ENCODE data around the gene MTHFD1L.

MTHFD1L gene

GRCh38 chr6:151012321-151013294 is 147.1 kb downstream of the MTHFD1L start:
- DNase-seq, result no peak

GRCh38 chr6:151014404-151015100 is 149.1 kb downstream of the MTHFD1L start:
- peak in 45 of 56 donors; percentile 5 to 79 (median 29) for DNase-seq

- DNase-seq, result no peak
Measured at GRCh38 chr6:151015101-151015700, 149.7 kb downstream of the MTHFD1L start.

GRCh38 chr6:151016107-151016506 is 150.6 kb downstream of the MTHFD1L start:
- no peak for DNase-seq

GRCh38 chr6:151018046-151018445 is 152.5 kb downstream of the MTHFD1L start:
- DNase-seq, result no peak

- peak in 10 of 56 donors; percentile 2 to 44 (median 10) for DNase-seq
Measured at GRCh38 chr6:151018911-151019782, 153.6 kb downstream of the MTHFD1L start.

GRCh38 chr6:151021896-151022295 is 156.4 kb downstream of the MTHFD1L start:
- DNase-seq, result no peak

- no peak for DNase-seq
Measured at GRCh38 chr6:151022492-151022891, 157.0 kb downstream of the MTHFD1L start.

GRCh38 chr6:151023342-151023741 is 157.8 kb downstream of the MTHFD1L start:
- no peak for DNase-seq

- peak in 1 of 56 donors; percentile 8 for DNase-seq
Measured at GRCh38 chr6:151024597-151024996, 159.1 kb downstream of the MTHFD1L start.

- DNase-seq, result peak in 36 of 56 donors; percentile 4 to 59 (median 31)
Measured at GRCh38 chr6:151025076-151025475, 159.6 kb downstream of the MTHFD1L start.

GRCh38 chr6:151026041-151026663 is 160.7 kb downstream of the MTHFD1L start:
- DNase-seq, result no peak

GRCh38 chr6:151027295-151027747 is 161.8 kb downstream of the MTHFD1L start:
- no peak for DNase-seq

GRCh38 chr6:151027936-151028838 is 162.7 kb downstream of the MTHFD1L start:
- no peak for DNase-seq

GRCh38 chr6:151029970-151030369 is 164.5 kb downstream of the MTHFD1L start:
- no peak for DNase-seq

GRCh38 chr6:151032034-151032433 is 166.5 kb downstream of the MTHFD1L start:
- no peak for DNase-seq

- DNase-seq, result no peak
Measured at GRCh38 chr6:151034825-151035781, 169.6 kb downstream of the MTHFD1L start.

- peak in 1 of 56 donors; percentile 15 for DNase-seq
Measured at GRCh38 chr6:151036211-151036721, 170.8 kb downstream of the MTHFD1L start.
